GM21390 (cell line): ENCODE results near the gene MYOF.
"Not testable (repeated sequence)": the region's sequence is repeated elsewhere in the genome, so short reads cannot be mapped to it uniquely, and the experiment has no call there.

Experiments
- ATAC-seq: cut with Tn5 transposase; IDR thresholded peaks from one replicate; pipeline ENCODE4 v1.9.1; 2021; ENCODE audit not compliant: unreplicated experiment

Gene MYOF

GRCh38 chr10:93358398-93358797, 123.7 kb downstream of the MYOF start:
- not testable (repeated sequence) for ATAC-seq

GRCh38 chr10:93357680-93358079, 124.5 kb downstream of the MYOF start:
- no peak for ATAC-seq

- ATAC-seq = no peak
These were observed 125.6 kb downstream of the MYOF start for GRCh38 chr10:93356516-93356915.

- ATAC-seq = no peak
These were observed 129.3 kb downstream of the MYOF start for GRCh38 chr10:93352638-93353383.

GRCh38 chr10:93346694-93347093, 135.4 kb downstream of the MYOF start:
- ATAC-seq = no peak

GRCh38 chr10:93346108-93346507, 136.0 kb downstream of the MYOF start:
- no peak for ATAC-seq

GRCh38 chr10:93344691-93345090, 137.4 kb downstream of the MYOF start:
- no peak for ATAC-seq

GRCh38 chr10:93342921-93343320, 139.2 kb downstream of the MYOF start:
- no peak for ATAC-seq

GRCh38 chr10:93342366-93342765, 139.8 kb downstream of the MYOF start:
- no peak for ATAC-seq

GRCh38 chr10:93337309-93337721, 144.8 kb downstream of the MYOF start:
- ATAC-seq = no peak

GRCh38 chr10:93336678-93337077, 145.5 kb downstream of the MYOF start:
- ATAC-seq = no peak

GRCh38 chr10:93336110-93336509, 146.0 kb downstream of the MYOF start:
- ATAC-seq = no peak

- no peak for ATAC-seq
These were observed 147.2 kb downstream of the MYOF start for GRCh38 chr10:93334901-93335327.

- no peak for ATAC-seq
These were observed 148.0 kb downstream of the MYOF start for GRCh38 chr10:93334181-93334580.

GRCh38 chr10:93333278-93333978, 148.7 kb downstream of the MYOF start:
- ATAC-seq = no peak

GRCh38 chr10:93330824-93331223, 151.3 kb downstream of the MYOF start:
- ATAC-seq = no peak

- ATAC-seq = no peak
These were observed 162.2 kb downstream of the MYOF start for GRCh38 chr10:93319896-93320295.

GRCh38 chr10:93319096-93319495, 163.0 kb downstream of the MYOF start:
- ATAC-seq = no peak

- ATAC-seq = no peak
These were observed 166.9 kb downstream of the MYOF start for GRCh38 chr10:93315246-93315645.

GRCh38 chr10:93314656-93315055, 167.5 kb downstream of the MYOF start:
- ATAC-seq = not testable (repeated sequence)

- ATAC-seq = peak; percentile 70
These were observed 168.3 kb downstream of the MYOF start for GRCh38 chr10:93313798-93314197.

- no peak for ATAC-seq
These were observed 173.1 kb downstream of the MYOF start for GRCh38 chr10:93309062-93309461.
